Upper lobe of left lung (tissue), 6 donors: ENCODE measurements around the gene ZCCHC12. TPM values are rescaled to one million over a fixed set of nuclear protein-coding genes. Genes with fewer than 3 reads are reported as not detected.

Source experiments
- ATAC-seq, 2 donors: fragments of 200-7000 bp; cut with Tn5 transposase; one replicate each; pipeline ENCODE4 v1.9.1; 2022; ENCODE audit warnings: mild to moderate bottlenecking in 2 of 2, moderate library complexity in 2 of 2; ENCODE audit not compliant: low FRiP score in 2 of 2
- DNase-seq, 2 donors: peaks; one replicate each; pipeline ENCODE4 v3.0.0-alpha.2; 2019 to 2020
- H3K27ac ChIP-seq, 4 donors: fragments of 200-600 bp; sonication (generic); one replicate each; pipeline ENCODE4 v1.5.1; 2016 to 2019
- H3K27me3 ChIP-seq, 4 donors: fragments of 200-600 bp; sonication (generic); one replicate each; pipeline ENCODE4 v1.5.1; 2017 to 2019
- H3K36me3 ChIP-seq, 4 donors: fragments of 200-600 bp; sonication (generic); one replicate each; pipeline ENCODE4 v1.5.1; 2016 to 2019
- H3K4me1 ChIP-seq, 4 donors: fragments of 200-600 bp; sonication (generic); one replicate each; pipeline ENCODE4 v1.5.1; 2018 to 2019
- H3K4me3 ChIP-seq, 4 donors: fragments of 200-600 bp; sonication (generic); one replicate each; pipeline ENCODE4 v1.5.1; 2017 to 2019; ENCODE audit warnings: mild to moderate bottlenecking in 2 of 4, moderate library complexity in 1 of 4
- H3K9me3 ChIP-seq, 4 donors: fragments of 200-600 bp; sonication (generic); one replicate each; pipeline ENCODE4 v1.5.1; 2018 to 2019
- CTCF ChIP-seq, 6 experiments: fragments of 450-650 bp in 4 of 6; fragments of 200-600 bp in 2 of 6; sonication (generic) in 2 of 6; IDR thresholded peaks; one replicate each; pipeline ENCODE4 v1.5.1; 2016 to 2019; ENCODE audit warnings: antibody characterized with exemption in 6 of 6
- EP300 ChIP-seq, 4 donors: sonication (generic); formaldehyde crosslinking; IDR thresholded peaks; one replicate each; pipeline ENCODE4 v1.5.1; 2017; ENCODE audit warnings: antibody characterized with exemption in 4 of 4, control low read depth in 2 of 4
- POLR2A ChIP-seq, 4 donors: fragments of 450-650 bp; IDR thresholded peaks; one replicate each; pipeline ENCODE4 v1.5.1; 2016 to 2017; ENCODE audit warnings: antibody characterized with exemption in 4 of 4, mild to moderate bottlenecking in 2 of 4
- POLR2AphosphoS5 ChIP-seq, 2 donors: sonication (generic); formaldehyde crosslinking; IDR thresholded peaks; one replicate each; pipeline ENCODE4 v1.5.1; 2017; ENCODE audit warnings: antibody characterized with exemption in 2 of 2
- WGBS, 2 donors: methylation state at CpG; one replicate each; pipeline ENCODE4 v1.1.5; 2017 to 2018; 5-methylcytosine and 5-hydroxymethylcytosine counted together
- total RNA-seq, 6 donors: library from RNA; depleted of rRNA in 4 of 6; stranded (reverse); fragments of >200 nt in 4 of 6; gene quantifications; one replicate each; pipeline versions ENCODE4 v1.1.0 to v1.2.1, GENCODE V29; 2016 to 2021
- donor health status: DM: no; HTN: no; CAD: no; lungs with moderate emphysema.
- donor health status: DM: no; HTN: yes; CAD: no; lungs with severe emphysema.

Gene ZCCHC12
- total RNA-seq, 6 donors from 2014 or later: 0.46 to 3.6 (median 1.1) TPM; not detected in 3

GRCh38 chrX:118855681-118856310 lies 32.2 kb downstream of the ZCCHC12 start:
- H3K4me3 ChIP-seq: no peak overlapping the region
- no peaks in the 10 kb centered on the region for H3K27me3 ChIP-seq
- no peak for TF ChIP-seq POLR2AphosphoS5 (IDR thresholded peaks at IDR 0.05)
- no peak for TF ChIP-seq POLR2A (IDR thresholded peaks at IDR 0.05)
- TF ChIP-seq EP300 (IDR thresholded peaks at IDR 0.05): no peak
- TF ChIP-seq CTCF (IDR thresholded peaks at IDR 0.05): no peak
- no peaks in the 10 kb centered on the region for H3K4me1 ChIP-seq
- WGBS, 2 donors: 72 to 83% methylated on average over 3 of the region's 3 CpGs
- no peak for ATAC-seq
- no peaks in the 10 kb centered on the region for H3K36me3 ChIP-seq
- H3K27ac ChIP-seq: no peak overlapping the region
- DNase-seq: no peak
- no peaks in the 10 kb centered on the region for H3K9me3 ChIP-seq

GRCh38 chrX:118857006-118857405 lies 33.4 kb downstream of the ZCCHC12 start:
- no peaks in the 10 kb centered on the region for H3K9me3 ChIP-seq
- H3K4me3 ChIP-seq: no peak overlapping the region
- H3K27me3 ChIP-seq: no peaks in the 10 kb centered on the region
- H3K4me1 ChIP-seq: no peaks in the 10 kb centered on the region
- no peaks in the 10 kb centered on the region for H3K36me3 ChIP-seq
- WGBS, 2 donors: 52 to 85% methylated on average over 3 of the region's 3 CpGs
- no peak overlapping the region for H3K27ac ChIP-seq
- no peak for TF ChIP-seq POLR2AphosphoS5 (IDR thresholded peaks at IDR 0.05)
- TF ChIP-seq EP300 (IDR thresholded peaks at IDR 0.05): no peak
- TF ChIP-seq CTCF (IDR thresholded peaks at IDR 0.05): no peak
- TF ChIP-seq POLR2A (IDR thresholded peaks at IDR 0.05): no peak
- ATAC-seq (no peak), DNase-seq (no peak)

- ATAC-seq: no peak
- Histone ChIP-seq H3K9me3 (no peaks in the 10 kb centered on the region), H3K27me3 (no peaks in the 10 kb centered on the region), H3K36me3 (no peaks in the 10 kb centered on the region), H3K27ac (no peak overlapping the region), H3K4me1 (no peaks in the 10 kb centered on the region), H3K4me3 (no peak overlapping the region)
- no peak for DNase-seq
- TF ChIP-seq EP300 (IDR thresholded peaks at IDR 0.05) (no peak), POLR2A (IDR thresholded peaks at IDR 0.05) (no peak), CTCF (IDR thresholded peaks at IDR 0.05) (no peak), POLR2AphosphoS5 (IDR thresholded peaks at IDR 0.05) (no peak)
- 54 to 82% methylated on average over 2 of the region's 2 CpGs for WGBS, 2 donors
These were observed 37.7 kb downstream of the ZCCHC12 start for GRCh38 chrX:118861338-118861737.

GRCh38 chrX:118862091-118862490 lies 38.5 kb downstream of the ZCCHC12 start:
- Histone ChIP-seq H3K9me3 (no peaks in the 10 kb centered on the region), H3K27me3 (no peaks in the 10 kb centered on the region), H3K27ac (no peak overlapping the region), H3K36me3 (no peaks in the 10 kb centered on the region), H3K4me1 (no peaks in the 10 kb centered on the region), H3K4me3 (no peak overlapping the region)
- TF ChIP-seq POLR2AphosphoS5 (IDR thresholded peaks at IDR 0.05) (no peak), EP300 (IDR thresholded peaks at IDR 0.05) (no peak), POLR2A (IDR thresholded peaks at IDR 0.05) (no peak), CTCF (IDR thresholded peaks at IDR 0.05) (no peak)
- 43% methylated on average over 1 of the region's 1 CpG; no CpG with 5 or more reads in 1 of the 2 donors for WGBS, 2 donors
- ATAC-seq: no peak
- DNase-seq: no peak

- DNase-seq: no peak
- Histone ChIP-seq H3K9me3 (no peaks in the 10 kb centered on the region), H3K27ac (no peak overlapping the region), H3K4me1 (no peaks in the 10 kb centered on the region), H3K4me3 (no peak overlapping the region), H3K36me3 (no peaks in the 10 kb centered on the region), H3K27me3 (no peaks in the 10 kb centered on the region)
- no peak for TF ChIP-seq POLR2AphosphoS5 (IDR thresholded peaks at IDR 0.05)
- TF ChIP-seq POLR2A (IDR thresholded peaks at IDR 0.05): no peak
- TF ChIP-seq EP300 (IDR thresholded peaks at IDR 0.05): no peak
- TF ChIP-seq CTCF (IDR thresholded peaks at IDR 0.05): no peak
- 61 to 70% methylated on average over 4 of the region's 4 CpGs for WGBS, 2 donors
- no peak for ATAC-seq
These were observed 39.4 kb downstream of the ZCCHC12 start for GRCh38 chrX:118862979-118863378.
